Endothelial cell of coronary artery (primary cell): ENCODE data around the gene MPND. TPM values are rescaled to one million over a fixed set of nuclear protein-coding genes. Genes with fewer than 3 reads are reported as not detected.

ENCODE experiments used
- total RNA-seq: library from RNA; depleted of rRNA; stranded (reverse); fragments of >200 nt; gene quantifications from 2 replicates; pipeline ENCODE4 v1.2.3, GENCODE V29; 2014

Gene MPND
- total RNA-seq, result 7.7 and 9.6 TPM in 2 replicates

GRCh38 chr19:4343370-4344307 lies at the start of gene MPND:
Gene MPND, plus strand, starts transcription at chr19:4343562. Its CDS starts 32 bp downstream, at chr19:4343594.

DNA sequence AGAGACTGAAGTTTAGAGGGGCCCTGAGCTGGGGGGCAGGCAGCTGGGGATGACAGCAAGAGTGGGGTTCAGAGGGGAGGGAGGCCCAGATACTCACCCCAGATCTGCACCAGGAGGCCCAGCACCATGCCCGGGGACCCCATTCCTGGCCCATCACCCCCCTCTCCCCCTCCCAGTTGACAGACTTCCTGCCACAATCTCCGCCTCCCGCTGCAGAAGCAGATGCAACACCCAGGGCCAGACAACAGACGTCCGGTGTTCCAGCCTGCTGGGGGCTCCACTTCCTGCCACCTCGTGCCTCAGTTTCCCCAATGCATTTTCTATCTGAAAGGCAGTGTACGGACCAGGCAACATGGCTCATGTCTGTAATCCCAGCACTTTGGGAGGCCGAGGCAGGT lies 41.1 kb upstream of the MPND start, which contains the start of gene TMIGD2:
Gene TMIGD2 (minus strand): TSS at position 147 of the 398 bp plus-strand sequence. CDS start 4 bp downstream, at position 143.

DNA sequence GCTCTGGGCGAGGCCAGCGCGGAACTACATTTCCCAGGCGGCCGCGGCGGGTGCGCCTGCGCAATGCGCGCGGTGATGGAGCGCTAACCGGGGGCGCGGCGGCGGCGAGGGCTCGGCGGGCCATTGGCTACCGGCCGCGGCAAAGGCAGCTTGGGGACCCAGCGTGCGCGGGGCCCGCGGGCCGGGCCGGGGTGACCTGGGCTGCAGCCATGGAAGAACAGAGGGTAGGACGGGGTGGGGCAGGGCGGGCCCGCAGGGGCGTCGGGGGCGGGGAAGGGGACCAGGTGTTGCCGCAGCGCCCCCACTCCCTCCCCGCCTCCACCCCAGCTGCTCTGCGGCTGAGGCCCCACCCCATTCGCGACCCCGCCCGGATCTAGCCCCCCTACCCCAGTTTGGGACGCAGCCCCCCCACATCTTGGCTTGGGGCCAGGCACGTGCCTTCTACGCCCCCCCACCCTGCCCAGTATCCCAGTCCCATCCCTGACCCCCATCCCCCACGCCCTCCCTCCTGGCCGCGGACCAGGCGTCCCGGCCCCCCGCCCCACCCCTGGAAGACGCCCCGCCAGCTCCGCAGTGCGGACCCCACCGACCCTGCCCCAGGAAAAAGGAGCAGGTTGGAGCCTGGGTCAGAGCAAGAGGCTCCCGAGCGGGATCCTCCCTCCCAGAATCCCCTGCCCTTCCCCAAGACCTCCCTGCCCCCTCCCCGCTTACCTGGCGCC lies 38.7 kb upstream of the MPND start, which contains the start of gene FSD1:
Gene FSD1 (plus strand): TSS at position 61 of the 719 bp plus-strand sequence. CDS start 149 bp downstream, at position 210.

DNA sequence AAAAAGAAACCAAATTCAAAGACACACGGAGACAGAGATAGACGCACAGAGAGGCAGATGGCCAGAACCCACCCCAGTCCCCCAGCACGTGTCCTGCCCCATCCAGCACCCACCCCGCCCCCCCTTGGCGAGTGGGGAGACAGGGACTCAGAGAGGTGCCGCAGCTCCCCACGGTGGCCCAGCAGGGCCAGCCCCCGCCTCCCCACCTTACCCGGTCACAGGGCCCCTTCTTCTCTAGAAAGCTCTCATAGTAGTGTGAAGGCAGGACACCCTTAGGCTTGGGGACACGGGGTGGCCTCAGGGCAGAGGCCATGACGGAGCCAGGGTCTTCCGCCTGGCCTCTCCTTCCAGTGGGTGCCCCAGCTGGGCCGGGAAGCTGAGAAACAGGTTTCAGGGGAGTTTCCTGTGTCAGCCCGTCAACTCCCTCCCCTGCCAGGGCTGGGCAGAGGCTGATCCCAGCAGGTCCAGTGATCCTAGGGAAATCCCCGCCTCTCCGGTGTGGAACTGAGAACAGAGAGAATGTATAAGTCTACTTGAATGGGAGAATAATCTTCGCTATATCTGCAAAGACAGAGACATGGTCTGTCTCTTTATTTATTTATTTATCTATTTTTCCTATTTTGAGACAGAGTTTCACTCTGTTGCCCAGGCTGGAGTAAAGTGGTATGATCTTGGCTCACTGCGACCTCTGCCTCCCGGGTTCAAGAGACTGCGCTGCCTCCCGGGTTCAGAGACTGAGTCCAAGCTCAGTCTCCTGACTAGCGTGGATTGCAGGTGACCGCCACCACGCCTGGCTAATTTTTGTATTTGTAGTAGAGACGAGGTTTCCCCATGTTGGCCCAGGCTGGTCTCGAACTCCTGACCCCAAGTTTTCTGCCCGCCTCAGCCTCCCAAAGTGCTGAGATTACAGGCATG lies 4.7 kb upstream of the MPND start, which contains the start of gene STAP2:
Gene STAP2 (minus strand): TSS at position 387 of the 915 bp plus-strand sequence. CDS start 74 bp downstream, at position 313.

DNA sequence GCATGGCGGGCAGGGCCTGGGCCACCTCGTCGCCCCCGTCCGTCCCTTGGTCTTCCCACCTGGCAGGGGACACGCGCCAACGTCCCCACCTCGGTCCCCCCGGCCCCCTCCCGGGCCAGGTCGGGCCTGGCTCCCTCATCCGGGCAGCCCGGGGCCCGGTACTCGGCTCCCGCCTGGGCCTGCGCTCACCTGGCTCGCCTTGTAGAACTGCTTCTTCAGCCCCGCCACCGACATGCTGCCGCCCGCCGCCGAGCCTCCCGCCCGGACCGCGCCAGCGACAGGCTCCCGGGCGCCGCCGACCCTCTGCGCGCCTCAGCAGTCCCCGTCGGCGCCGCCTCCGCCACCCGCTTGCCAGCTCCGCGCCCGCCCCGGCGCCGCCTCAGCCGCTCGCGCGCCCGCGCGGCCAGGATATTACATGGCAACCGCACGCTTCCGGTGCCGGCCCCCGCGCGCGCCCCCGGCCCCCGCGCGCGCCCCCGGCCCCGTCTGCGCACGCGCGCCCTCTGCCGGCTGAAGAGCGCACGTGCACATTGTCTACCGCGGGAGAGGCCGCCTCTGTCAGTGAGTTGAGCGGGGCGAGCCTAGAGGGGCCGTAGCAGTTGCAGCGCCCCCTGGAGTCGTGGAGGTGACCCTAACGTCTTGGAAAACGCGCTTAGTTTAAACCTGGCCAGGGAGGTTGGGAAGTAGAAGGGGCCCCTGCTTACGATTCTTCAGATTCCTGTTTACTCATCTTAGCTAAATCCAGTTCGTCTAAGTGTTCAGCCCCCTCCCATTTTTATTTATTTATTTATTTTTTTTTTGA lies 57.0 kb downstream of the MPND start, which contains the start of gene SH3GL1:
Gene SH3GL1 (minus strand): TSS at position 413 of the 802 bp plus-strand sequence. CDS start 179 bp downstream, at position 234.

GRCh38 chr19:4402171-4403004 lies 59.0 kb downstream of the MPND start, which contains the start of gene CHAF1A:
Gene CHAF1A, plus strand, starts transcription at chr19:4402640. Its CDS starts 123 bp downstream, at chr19:4402763.

Other genes with a start within 250 kb of the MPND start
- 178 and 202 TPM in 2 replicates for gene MAP2K2, start 219.4 kb upstream of the MPND start, total RNA-seq
- not detected in 2 replicates for gene CREB3L3, start 189.9 kb upstream of the MPND start, total RNA-seq
- gene SIRT6, start 161.0 kb upstream of the MPND start, total RNA-seq, result 8.9 and 11.7 TPM in 2 replicates
- 0.18 and 0.38 TPM in 2 replicates for gene ANKRD24, start 160.9 kb upstream of the MPND start, total RNA-seq
- gene EBI3, start 114.0 kb upstream of the MPND start, total RNA-seq, result 0.18 and 0.66 TPM in 2 replicates
- 17.4 and 20.4 TPM in 2 replicates for gene YJU2, start 96.5 kb upstream of the MPND start, total RNA-seq
- not detected in 2 replicates for gene SHD, start 64.3 kb upstream of the MPND start, total RNA-seq
- gene TMIGD2, start 41.2 kb upstream of the MPND start, total RNA-seq, result not detected in 2 replicates
- 20.6 and 28.9 TPM in 2 replicates for gene FSD1, start 39.0 kb upstream of the MPND start, total RNA-seq
- gene STAP2, start 4.7 kb upstream of the MPND start, total RNA-seq, result 7.9 and 17.1 TPM in 2 replicates
- gene SH3GL1, start 57.0 kb downstream of the MPND start, total RNA-seq, result 41.4 and 42.6 TPM in 2 replicates
- gene CHAF1A, start 59.1 kb downstream of the MPND start, total RNA-seq, result 8.6 and 13.9 TPM in 2 replicates
- gene UBXN6, start 114.2 kb downstream of the MPND start, total RNA-seq, result 81.5 and 101 TPM in 2 replicates
- gene HDGFL2, start 128.7 kb downstream of the MPND start, total RNA-seq, result 67.5 and 70.9 TPM in 2 replicates
- under 0.01 TPM in 2 replicates for gene PLIN4, start 174.9 kb downstream of the MPND start, total RNA-seq
- gene PLIN5, start 191.7 kb downstream of the MPND start, total RNA-seq, result under 0.01 and 0.09 TPM in 2 replicates
- gene LRG1, start 196.5 kb downstream of the MPND start, total RNA-seq, result 0.28 and 0.36 TPM in 2 replicates
- gene SEMA6B, start 216.1 kb downstream of the MPND start, total RNA-seq, result 115 and 121 TPM in 2 replicates